Stimulated activated CD4-positive, alpha-beta T cell treated with anti-CD3 and anti-CD28 coated beads, TNF-alpha, amount 100 ng/mL, for 24 hours (primary cell): ENCODE measurements around the gene UBE2A.

Source experiments
- DNase-seq, 3 experiments: peaks; one replicate each; pipeline ENCODE4 v3.0.0-alpha.2; 2020; ENCODE audit warnings: low read depth in 3 of 3

Gene UBE2A

DNA sequence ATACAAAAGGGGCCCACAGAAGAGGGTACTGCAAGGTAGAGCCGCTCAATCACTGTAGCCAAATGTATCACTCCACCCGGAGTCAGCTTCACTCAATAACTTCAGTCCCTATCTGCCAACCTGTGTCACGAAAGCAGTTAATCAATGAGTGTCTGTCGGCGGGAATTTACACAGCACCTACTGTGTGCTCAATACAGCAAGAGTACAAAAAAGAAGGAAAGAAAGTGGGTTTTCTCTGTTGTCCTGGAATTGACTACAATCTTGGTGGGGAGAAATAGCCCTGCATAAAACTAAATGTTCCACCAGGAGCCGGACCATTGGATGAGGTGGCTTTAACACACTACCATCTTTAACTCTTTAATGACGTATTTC is 32.6 kb downstream of the UBE2A start:
- no peak for DNase-seq

DNA sequence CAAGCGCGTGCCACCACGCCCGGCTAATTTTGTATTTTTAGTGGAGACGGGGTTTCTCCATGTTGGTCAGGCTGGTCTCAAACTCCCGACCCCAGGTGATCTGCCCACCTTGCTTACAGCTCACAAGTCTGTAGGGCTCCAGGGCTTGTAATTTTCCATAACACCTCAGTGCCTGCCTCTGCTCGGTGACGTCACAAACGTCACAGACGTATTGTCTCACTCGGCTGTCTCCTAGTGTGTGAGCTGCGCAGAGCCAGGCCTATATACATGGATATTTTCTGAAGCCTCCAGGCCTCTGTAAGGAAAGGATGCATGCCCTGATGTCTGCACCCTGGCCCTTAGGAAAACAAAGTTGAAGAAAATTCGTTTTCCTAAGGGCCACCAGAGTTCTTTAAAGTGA is 40.4 kb downstream of the UBE2A start:
- no peak for DNase-seq

DNA sequence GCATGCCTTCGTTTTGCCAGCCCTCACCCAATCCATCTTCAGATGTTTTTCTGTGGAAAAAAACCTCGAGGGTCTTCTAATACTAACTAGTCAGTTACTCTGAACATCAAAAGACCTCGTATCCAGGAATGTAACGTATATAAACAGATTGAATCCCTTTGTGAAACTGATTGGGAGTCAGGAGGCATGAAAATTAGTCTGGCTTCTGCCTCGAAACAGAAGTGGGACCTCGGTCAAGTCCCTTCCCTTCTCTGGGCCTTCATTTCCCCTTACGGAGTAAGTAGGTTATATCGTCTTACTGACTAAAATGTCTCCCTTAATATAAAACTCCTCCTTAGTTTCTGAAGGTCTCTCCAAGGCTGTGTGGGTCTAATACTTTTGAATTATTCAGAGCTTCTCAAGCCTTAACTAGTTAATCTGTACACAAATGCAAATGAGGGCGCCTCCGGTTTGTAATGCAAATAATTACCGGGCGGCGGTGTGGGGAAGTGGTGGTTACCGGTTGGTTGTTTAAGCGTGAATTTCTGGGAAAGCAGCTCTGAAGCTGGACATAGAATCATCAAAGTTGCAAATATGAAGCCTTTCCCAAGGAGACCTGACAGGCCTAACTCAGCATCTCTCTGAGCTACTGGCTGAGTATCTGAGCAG is 43.3 kb downstream of the UBE2A start:
- DNase-seq: no peak

DNA sequence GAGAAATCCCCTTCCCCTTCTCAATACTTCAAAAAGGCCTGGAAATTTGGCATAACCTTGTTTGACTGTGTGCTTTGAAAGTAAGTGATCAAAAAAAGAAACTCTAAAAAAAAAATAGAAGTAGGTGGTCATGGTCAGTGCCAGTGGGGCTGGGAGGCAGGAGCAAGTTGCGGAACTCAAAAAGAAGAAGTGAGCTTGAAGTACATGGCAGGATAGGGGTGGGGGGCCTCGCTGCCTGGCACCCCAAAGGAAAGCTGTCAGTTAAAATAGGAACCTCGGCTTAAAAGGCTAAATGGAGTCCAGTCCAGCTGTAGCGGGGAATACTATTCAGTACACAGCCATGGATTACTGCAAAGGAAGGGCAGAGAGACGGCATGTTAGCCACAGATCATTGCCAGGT is 44.1 kb downstream of the UBE2A start:
- no peak for DNase-seq

DNA sequence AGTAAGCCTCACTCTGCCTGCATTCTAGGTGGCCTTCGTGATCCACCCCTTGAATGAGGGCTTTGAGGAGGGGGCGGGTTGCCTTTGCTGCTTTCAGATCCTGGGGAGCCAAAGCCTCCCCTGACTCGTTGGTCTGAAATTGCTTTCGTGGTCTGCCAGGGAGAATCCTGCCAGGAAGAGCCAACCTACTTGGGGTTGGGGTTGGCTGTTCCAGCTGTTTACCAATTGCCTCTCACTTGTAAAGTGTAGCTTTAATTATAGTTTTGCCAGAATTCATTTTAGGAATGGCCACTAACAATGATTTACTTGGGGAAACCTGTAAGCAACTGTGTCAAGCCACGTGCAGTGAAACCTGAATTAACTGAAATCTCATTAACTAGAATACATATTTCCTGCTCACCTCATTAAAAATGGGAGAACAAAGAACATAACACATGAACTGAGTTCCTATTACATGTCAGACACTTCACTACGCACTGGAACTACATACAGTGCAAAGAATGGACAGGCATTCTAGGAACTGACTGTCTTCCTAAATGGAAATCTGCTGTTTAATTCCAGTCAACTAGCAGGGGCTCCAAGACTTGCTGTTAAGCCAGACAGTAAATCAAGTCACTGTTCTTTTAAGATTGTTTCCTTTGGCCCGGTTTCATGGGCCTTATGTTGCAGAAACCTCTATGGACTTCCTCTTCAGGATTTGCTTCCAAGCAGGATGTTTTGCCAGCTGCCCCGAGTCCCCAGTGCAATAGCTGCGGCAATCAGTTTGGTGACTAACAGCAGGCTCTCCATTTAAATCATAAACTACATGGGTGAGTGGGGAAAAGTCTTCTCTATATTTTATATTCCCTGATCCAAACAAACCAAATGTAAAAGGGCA is 48.2 kb downstream of the UBE2A start:
- DNase-seq: no peak

DNA sequence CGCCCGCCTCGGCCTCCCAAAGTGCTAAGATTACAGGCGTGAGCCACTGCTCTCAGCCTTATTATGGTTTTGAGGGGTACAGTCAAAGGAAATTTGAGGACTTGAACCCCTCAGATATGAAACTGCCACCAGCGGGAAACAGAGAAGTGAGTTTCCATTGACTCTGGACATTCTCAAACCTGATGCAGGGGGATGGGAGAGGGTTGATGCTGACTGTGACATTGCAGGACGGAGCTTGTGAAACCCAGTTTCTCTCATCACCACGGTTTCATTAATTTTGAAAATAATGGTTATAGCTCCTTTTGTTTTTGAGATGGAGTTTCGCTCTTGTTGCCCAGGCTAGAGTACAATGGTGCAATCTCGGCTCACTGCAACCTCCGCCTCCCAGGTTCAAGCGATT is 50.1 kb downstream of the UBE2A start:
- no peak for DNase-seq

DNA sequence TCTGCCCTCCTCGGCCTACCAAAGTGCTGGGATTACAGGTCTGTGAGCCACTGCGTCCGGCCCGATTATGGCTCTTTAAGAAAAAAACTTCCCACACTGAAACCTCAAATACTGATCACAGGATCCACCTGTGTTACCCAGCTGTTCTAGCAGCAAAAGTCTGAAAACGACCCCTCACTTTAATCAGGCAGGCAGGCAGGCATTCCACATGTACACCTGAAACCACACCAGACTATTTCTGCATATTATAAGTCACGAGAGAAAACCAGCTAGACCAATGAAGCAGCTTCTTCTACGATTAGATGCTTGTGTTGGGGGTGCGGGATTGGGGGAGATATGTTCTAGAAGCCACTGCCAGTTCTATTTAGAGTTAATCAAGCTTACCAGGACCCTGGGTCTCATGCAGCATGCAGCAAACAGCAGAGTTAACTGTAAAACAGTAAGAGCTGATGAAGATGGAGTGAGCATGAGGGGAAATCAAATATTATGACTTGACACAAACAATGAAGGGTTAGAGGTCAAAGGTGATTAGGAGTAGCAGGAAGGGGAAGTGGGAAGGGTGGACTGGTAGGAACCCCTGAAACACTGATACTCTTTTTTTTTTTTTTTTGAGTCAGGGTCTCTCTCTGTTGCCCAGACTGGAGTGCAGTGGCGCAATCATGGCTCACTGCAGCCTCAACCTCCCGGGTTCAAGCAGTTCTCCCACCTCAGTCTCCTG is 50.7 kb downstream of the UBE2A start:
- no peak for DNase-seq

DNA sequence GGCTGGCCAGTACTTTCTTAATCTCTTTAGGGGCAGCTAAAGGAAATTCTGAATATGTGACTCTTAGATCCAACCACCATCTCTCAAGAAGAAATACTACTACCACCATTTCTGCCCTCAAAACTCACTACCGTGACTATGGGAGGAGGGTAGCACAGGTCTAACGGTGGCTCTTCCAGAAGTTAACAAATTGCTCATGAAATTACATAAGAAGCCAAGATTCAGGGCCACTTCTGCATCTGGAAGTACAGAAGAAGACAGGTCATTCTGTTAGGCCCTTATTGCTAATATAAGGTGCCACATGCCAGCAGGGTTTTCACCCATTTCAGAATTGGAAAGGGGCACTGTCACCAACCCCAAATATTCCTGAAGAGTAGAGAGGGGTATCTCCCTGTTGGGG is 51.5 kb downstream of the UBE2A start:
- DNase-seq: no peak
